PFSK-1 (cell line): ENCODE measurements around the gene MRPL54.

ENCODE experiments used
- FOXP2 ChIP-seq: optimal IDR thresholded peaks from 2 replicates; pipeline ENCODE3; 2011; ENCODE audit warnings: borderline replicate concordance, control low read depth, inconsistent platforms; ENCODE audit not compliant: insufficient read depth; ENCODE audit errors: extremely low read length, extremely low read depth
- POLR2AphosphoS5 ChIP-seq: IDR thresholded peaks from 2 replicates; pipeline ENCODE4 v1.6.1; 2012; ENCODE audit warnings: low read depth, mild to moderate bottlenecking, control low read depth, low read length, moderate library complexity
- TAF1 ChIP-seq: IDR thresholded peaks from 2 replicates; pipeline ENCODE4 v1.6.1; 2012; ENCODE audit warnings: low read length, control low read depth, borderline replicate concordance; ENCODE audit not compliant: insufficient read depth
- TF ChIP-seq, protein P1 (sequence below), 2 experiments: IDR thresholded peaks; 2 replicates each; pipeline versions ENCODE4 v1.6.1 to v1.8.0; 2011 to 2012; ENCODE audit warnings: low read depth in 2 of 2, low read length in 2 of 2, control low read depth in 1 of 2, inconsistent platforms in 1 of 2, mild to moderate bottlenecking in 1 of 2, moderate library complexity in 1 of 2; ENCODE audit not compliant: insufficient read depth in 1 of 2

DNA sequence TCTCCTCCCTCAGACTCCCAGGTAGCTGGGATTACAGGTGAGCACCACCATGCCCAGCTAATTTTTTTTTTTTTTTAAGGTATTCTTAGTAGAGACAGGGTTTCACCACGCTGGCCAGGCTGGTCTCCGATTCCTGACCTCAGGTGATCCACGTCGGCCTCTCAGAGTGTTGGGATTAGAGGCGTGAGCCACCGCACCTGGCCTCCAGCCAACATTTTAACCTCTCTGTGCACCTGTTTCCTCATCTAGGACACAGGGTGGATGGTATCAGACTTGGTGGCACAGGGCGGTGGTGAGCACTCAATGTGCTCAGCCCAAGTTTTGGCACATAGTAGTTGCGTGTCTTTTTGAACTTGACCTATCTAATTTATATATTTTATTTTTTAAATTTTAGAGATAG, 13.5 kb upstream of the MRPL54 start:
- TF ChIP-seq TAF1 = no peak
- no peak for TF ChIP-seq POLR2AphosphoS5
- TF ChIP-seq, protein P1, sequence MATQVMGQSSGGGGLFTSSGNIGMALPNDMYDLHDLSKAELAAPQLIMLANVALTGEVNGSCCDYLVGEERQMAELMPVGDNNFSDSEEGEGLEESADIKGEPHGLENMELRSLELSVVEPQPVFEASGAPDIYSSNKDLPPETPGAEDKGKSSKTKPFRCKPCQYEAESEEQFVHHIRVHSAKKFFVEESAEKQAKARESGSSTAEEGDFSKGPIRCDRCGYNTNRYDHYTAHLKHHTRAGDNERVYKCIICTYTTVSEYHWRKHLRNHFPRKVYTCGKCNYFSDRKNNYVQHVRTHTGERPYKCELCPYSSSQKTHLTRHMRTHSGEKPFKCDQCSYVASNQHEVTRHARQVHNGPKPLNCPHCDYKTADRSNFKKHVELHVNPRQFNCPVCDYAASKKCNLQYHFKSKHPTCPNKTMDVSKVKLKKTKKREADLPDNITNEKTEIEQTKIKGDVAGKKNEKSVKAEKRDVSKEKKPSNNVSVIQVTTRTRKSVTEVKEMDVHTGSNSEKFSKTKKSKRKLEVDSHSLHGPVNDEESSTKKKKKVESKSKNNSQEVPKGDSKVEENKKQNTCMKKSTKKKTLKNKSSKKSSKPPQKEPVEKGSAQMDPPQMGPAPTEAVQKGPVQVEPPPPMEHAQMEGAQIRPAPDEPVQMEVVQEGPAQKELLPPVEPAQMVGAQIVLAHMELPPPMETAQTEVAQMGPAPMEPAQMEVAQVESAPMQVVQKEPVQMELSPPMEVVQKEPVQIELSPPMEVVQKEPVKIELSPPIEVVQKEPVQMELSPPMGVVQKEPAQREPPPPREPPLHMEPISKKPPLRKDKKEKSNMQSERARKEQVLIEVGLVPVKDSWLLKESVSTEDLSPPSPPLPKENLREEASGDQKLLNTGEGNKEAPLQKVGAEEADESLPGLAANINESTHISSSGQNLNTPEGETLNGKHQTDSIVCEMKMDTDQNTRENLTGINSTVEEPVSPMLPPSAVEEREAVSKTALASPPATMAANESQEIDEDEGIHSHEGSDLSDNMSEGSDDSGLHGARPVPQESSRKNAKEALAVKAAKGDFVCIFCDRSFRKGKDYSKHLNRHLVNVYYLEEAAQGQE (IDR thresholded peaks at IDR 0.05; ENCODE audit: insufficient read depth in 1 of 2, low read depth in 2 of 2, low read length in 2 of 2) = no peak
- no peak for TF ChIP-seq FOXP2
